Measurements from ENCODE around the gene FFAR2.
"Not testable (repeated sequence)": the region's sequence is repeated elsewhere in the genome, so short reads cannot be mapped to it uniquely, and the experiment has no call there.

Gene FFAR2

DNA sequence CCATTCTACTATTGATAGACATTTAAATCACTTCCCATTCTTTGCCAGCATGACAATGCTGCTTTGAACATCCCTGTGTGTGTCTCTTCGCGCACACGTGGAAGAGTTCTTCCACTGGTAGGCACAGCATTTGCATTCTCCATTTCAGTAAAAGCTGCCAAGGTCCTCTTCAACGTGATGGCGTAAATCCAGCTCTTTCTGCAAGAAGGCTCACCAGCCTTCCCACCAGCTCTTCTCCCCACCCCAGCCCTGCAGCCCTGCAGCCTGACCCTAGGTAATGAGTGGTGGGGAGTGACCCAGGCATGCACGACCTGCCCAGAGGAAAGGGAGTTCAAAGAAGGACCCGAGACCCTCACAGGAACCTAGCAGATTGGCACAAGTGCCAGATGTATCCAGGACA, 31.7 kb upstream of the FFAR2 start:
- no peak overlapping the region for H3K4me3 ChIP-seq (replicated peaks in 1 of 2; ENCODE audit: low read depth in 2 of 2, low read length in 2 of 2)
- no peak for DNase-seq (ENCODE audit: low read depth in 2 of 2)
- TF ChIP-seq, protein P1, sequence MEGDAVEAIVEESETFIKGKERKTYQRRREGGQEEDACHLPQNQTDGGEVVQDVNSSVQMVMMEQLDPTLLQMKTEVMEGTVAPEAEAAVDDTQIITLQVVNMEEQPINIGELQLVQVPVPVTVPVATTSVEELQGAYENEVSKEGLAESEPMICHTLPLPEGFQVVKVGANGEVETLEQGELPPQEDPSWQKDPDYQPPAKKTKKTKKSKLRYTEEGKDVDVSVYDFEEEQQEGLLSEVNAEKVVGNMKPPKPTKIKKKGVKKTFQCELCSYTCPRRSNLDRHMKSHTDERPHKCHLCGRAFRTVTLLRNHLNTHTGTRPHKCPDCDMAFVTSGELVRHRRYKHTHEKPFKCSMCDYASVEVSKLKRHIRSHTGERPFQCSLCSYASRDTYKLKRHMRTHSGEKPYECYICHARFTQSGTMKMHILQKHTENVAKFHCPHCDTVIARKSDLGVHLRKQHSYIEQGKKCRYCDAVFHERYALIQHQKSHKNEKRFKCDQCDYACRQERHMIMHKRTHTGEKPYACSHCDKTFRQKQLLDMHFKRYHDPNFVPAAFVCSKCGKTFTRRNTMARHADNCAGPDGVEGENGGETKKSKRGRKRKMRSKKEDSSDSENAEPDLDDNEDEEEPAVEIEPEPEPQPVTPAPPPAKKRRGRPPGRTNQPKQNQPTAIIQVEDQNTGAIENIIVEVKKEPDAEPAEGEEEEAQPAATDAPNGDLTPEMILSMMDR (IDR thresholded peaks at IDR 0.05; ENCODE audit: low read depth, low read length), result no peak

DNA sequence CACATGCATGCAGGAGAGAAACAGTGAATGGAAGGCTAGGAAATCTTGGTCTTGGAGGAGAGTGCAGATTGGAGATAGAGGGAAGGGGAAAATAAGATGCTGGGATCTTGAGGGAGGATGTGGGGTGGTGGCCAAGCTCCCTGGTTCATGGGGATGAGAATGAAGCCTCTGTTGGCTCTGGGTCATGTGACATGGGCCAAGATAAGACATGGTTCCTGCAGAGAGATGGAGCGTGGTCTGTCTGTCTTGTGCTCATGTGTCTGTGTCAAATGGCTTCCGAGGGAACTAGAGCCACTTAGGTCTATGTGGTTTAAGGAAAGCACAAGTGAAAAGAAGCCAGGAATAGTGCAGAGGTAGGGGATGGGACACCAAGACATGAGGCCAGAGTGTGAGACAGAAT, 30.8 kb upstream of the FFAR2 start:
- no peak for DNase-seq (ENCODE audit: low read depth in 2 of 2)
- H3K4me3 ChIP-seq (replicated peaks in 1 of 2; ENCODE audit: low read depth in 2 of 2, low read length in 2 of 2), result no peak overlapping the region
- TF ChIP-seq, protein P1 (IDR thresholded peaks at IDR 0.05; ENCODE audit: low read depth, low read length), result no peak

DNA sequence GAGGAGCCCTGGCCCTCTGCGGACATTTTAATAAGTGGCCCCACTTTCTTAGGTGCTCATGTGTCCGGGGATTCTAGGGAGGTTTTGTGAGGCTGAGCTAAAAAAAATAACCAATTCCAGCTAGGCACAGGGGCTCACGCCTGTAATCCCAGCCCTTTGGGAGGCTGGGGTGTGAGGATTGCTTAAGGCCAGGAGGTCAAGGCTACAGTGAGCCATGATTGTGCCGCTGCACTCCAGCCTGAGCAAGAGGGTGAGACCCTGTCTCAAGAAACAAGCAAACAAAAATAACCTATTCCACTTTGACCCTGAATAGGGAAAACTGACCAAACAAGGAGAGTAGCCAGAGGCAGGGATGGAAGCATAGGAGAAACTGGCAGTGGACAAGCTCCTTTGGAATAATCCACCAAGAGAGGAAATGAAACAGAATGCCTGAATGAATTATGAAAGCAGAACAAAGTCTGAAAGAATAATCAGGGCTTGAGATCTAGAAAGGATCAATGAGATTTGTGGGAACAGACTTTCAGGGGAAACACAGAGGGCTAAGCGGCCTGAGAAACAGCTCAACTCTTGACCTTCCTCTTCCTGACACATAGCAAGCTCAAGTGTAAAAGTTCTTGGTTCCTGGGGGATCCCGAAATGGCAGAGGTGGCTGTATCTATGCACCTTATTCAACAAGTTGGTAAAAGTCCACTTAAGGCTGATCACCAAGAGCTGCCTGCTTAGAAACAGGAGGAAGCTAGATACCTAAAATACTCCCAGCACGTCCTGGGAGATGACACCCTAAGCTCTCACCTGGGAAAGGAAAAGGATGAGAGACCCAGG, 30.1 kb upstream of the FFAR2 start:
- no peak for DNase-seq (ENCODE audit: low read depth in 2 of 2)
- H3K4me3 ChIP-seq (replicated peaks in 1 of 2; ENCODE audit: low read depth in 2 of 2, low read length in 2 of 2), result no peak overlapping the region
- TF ChIP-seq, protein P1 (IDR thresholded peaks at IDR 0.05; ENCODE audit: low read depth, low read length), result no peak

DNA sequence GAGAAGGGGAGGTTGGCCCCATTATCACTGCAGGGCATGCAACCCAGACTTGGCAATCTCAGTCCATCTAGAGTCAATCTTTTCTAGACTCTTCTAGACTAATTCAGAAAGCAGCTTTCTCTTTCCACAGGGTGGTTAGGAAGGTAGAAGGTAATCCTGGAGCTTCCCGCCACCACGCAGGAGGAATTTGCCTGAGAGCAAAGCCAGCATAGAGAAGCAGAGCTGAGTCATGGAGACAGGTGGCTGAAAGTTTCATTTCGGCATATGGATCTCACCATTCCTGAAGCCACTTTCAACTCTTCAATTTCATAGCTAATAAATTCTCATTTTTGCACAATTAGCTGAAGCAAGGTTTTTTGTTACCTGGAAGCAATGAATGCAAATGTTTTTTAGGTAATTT, 29.0 kb upstream of the FFAR2 start:
- no peak overlapping the region for H3K4me3 ChIP-seq (replicated peaks in 1 of 2; ENCODE audit: low read depth in 2 of 2, low read length in 2 of 2)
- DNase-seq (ENCODE audit: low read depth in 2 of 2), result no peak
- TF ChIP-seq, protein P1 (IDR thresholded peaks at IDR 0.05; ENCODE audit: low read depth, low read length), result no peak

DNA sequence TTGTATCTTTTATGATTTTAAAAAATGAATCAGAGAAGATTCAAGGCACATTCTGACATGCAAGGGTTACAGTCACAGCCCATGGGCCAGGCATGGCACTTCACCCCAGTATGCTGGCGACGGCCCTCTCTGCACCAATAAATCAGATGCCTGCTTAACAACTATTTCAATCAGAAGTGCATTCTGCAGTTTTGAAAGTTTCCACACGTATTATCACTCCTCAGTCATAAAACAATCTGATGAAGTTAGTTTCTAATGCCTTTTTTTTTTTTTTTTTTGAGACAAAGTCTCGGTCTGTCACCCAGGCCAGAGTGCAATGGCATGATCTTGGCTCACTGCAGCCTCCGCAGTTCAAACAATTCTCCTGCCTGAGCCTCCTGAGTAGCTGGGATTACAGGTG, 28.3 kb upstream of the FFAR2 start:
- no peak overlapping the region for H3K4me3 ChIP-seq (replicated peaks in 1 of 2; ENCODE audit: low read depth in 2 of 2, low read length in 2 of 2)
- TF ChIP-seq, protein P1 (IDR thresholded peaks at IDR 0.05; ENCODE audit: low read depth, low read length), result no peak
- no peak for DNase-seq (ENCODE audit: low read depth in 2 of 2)

DNA sequence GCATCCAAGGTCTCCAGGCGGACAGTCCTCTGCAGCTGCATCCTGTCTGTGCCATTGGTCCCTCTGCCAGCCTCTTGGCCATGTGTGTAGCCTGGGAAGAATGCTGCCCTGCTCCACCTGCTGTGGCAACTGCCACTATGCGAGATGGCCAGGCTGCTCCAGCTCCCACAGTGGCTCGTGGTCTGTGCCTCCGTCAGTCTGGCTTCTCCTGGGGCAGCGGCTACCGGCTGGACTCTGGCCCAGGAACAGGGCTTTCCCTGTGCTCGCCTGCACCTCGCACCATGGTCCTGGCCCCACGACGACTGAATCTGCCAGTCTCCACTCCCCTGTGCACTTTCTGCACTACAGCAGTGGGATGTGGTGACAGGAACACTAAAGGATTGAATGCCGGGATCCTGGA, 26.7 kb upstream of the FFAR2 start:
- no peak overlapping the region for H3K4me3 ChIP-seq (replicated peaks in 1 of 2; ENCODE audit: low read depth in 2 of 2, low read length in 2 of 2)
- DNase-seq (ENCODE audit: low read depth in 2 of 2), result no peak
- TF ChIP-seq, protein P1 (IDR thresholded peaks at IDR 0.05; ENCODE audit: low read depth, low read length), result no peak

DNA sequence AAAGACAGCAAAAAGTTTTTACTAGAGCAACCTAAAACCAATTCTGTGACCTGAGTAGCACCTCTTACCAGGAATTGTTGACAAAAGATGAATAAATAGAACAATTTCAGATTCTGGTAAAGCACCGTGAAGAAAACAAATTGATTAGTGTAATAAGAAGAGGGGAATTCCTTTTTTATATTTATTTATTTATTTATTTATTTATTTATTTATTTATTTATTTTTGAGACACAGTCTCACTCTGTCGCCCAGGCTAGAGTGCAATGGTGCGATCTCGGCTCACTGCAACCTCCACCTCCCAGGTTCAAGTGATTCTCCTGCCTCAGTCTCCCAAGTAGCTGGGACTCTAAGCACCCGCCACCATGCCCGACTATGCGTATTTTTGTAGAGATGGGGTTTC, 24.7 kb upstream of the FFAR2 start:
- DNase-seq (ENCODE audit: low read depth in 2 of 2); H3K4me3 ChIP-seq (replicated peaks in 1 of 2; ENCODE audit: low read depth in 2 of 2, low read length in 2 of 2): not testable (repeated sequence)

All from cardiac fibroblast (primary cell).